Upper lobe of left lung (tissue), 6 donors: Measurements from ENCODE around the gene SAMD4A. TPM values are rescaled to one million over a fixed set of nuclear protein-coding genes. Genes with fewer than 3 reads are reported as not detected.
A peak's percentile ranks its signal among the peaks of the same experiment; 100 is the strongest.

Experiments
- ATAC-seq, 2 donors: fragments of 200-7000 bp; cut with Tn5 transposase; one replicate each; pipeline ENCODE4 v1.9.1; 2022; ENCODE audit warnings: mild to moderate bottlenecking in 2 of 2, moderate library complexity in 2 of 2; ENCODE audit not compliant: low FRiP score in 2 of 2
- DNase-seq, 2 donors: peaks; one replicate each; pipeline ENCODE4 v3.0.0-alpha.2; 2019 to 2020
- H3K27ac ChIP-seq, 4 donors: fragments of 200-600 bp; sonication (generic); one replicate each; pipeline ENCODE4 v1.5.1; 2016 to 2019
- H3K27me3 ChIP-seq, 4 donors: fragments of 200-600 bp; sonication (generic); one replicate each; pipeline ENCODE4 v1.5.1; 2017 to 2019
- H3K36me3 ChIP-seq, 4 donors: fragments of 200-600 bp; sonication (generic); one replicate each; pipeline ENCODE4 v1.5.1; 2016 to 2019
- H3K4me1 ChIP-seq, 4 donors: fragments of 200-600 bp; sonication (generic); one replicate each; pipeline ENCODE4 v1.5.1; 2018 to 2019
- H3K4me3 ChIP-seq, 4 donors: fragments of 200-600 bp; sonication (generic); one replicate each; pipeline ENCODE4 v1.5.1; 2017 to 2019; ENCODE audit warnings: mild to moderate bottlenecking in 2 of 4, moderate library complexity in 1 of 4
- H3K9me3 ChIP-seq, 4 donors: fragments of 200-600 bp; sonication (generic); one replicate each; pipeline ENCODE4 v1.5.1; 2018 to 2019
- CTCF ChIP-seq, 6 experiments: fragments of 450-650 bp in 4 of 6; fragments of 200-600 bp in 2 of 6; sonication (generic) in 2 of 6; IDR thresholded peaks; one replicate each; pipeline ENCODE4 v1.5.1; 2016 to 2019; ENCODE audit warnings: antibody characterized with exemption in 6 of 6
- EP300 ChIP-seq, 4 donors: sonication (generic); formaldehyde crosslinking; IDR thresholded peaks; one replicate each; pipeline ENCODE4 v1.5.1; 2017; ENCODE audit warnings: antibody characterized with exemption in 4 of 4, control low read depth in 2 of 4
- POLR2A ChIP-seq, 4 donors: fragments of 450-650 bp; IDR thresholded peaks; one replicate each; pipeline ENCODE4 v1.5.1; 2016 to 2017; ENCODE audit warnings: antibody characterized with exemption in 4 of 4, mild to moderate bottlenecking in 2 of 4
- POLR2AphosphoS5 ChIP-seq, 2 donors: sonication (generic); formaldehyde crosslinking; IDR thresholded peaks; one replicate each; pipeline ENCODE4 v1.5.1; 2017; ENCODE audit warnings: antibody characterized with exemption in 2 of 2
- WGBS, 2 donors: methylation state at CpG; one replicate each; pipeline ENCODE4 v1.1.5; 2017 to 2018; 5-methylcytosine and 5-hydroxymethylcytosine counted together
- total RNA-seq, 6 donors: library from RNA; depleted of rRNA in 4 of 6; stranded (reverse); fragments of >200 nt in 4 of 6; gene quantifications; one replicate each; pipeline versions ENCODE4 v1.1.0 to v1.2.1, GENCODE V29; 2016 to 2021
- donor health status: DM: no; HTN: no; CAD: no; lungs with moderate emphysema.
- donor health status: DM: no; HTN: yes; CAD: no; lungs with severe emphysema.

The SAMD4A gene
- total RNA-seq, 6 donors from 2014 or later: 26.0 to 68.3 (median 37.0) TPM

GRCh38 chr14:54782751-54783659 is 216.1 kb downstream of the SAMD4A start:
- Histone ChIP-seq H3K27ac (peak overlapping the region in 1 of 4 donors; percentile 44), H3K9me3 (no peaks in the 10 kb centered on the region), H3K4me1 (peaks cover 0 to 20% (median 7%) of the 10 kb centered on the region in 4 donors), H3K27me3 (no peaks in the 10 kb centered on the region), H3K4me3 (peak overlapping the region in 1 of 4 donors; percentile 8), H3K36me3 (peaks cover 0 to 64% (median 14%) of the 10 kb centered on the region in 4 donors)
- WGBS, 2 donors: 64 to 77% methylated on average over 14 of the region's 14 CpGs
- DNase-seq: peak in 1 of 2 donors; percentile 31
- peak in 1 of 2 donors; percentile 60 for ATAC-seq
- peak in 2 of 6 experiments; percentile 12 to 15 for TF ChIP-seq CTCF (IDR thresholded peaks at IDR 0.05)
- TF ChIP-seq POLR2A (IDR thresholded peaks at IDR 0.05): no peak
- TF ChIP-seq POLR2AphosphoS5 (IDR thresholded peaks at IDR 0.05): no peak

GRCh38 chr14:54783660-54784015 is 216.7 kb downstream of the SAMD4A start:
- no peak for ATAC-seq
- TF ChIP-seq CTCF (IDR thresholded peaks at IDR 0.05) (no peak), EP300 (IDR thresholded peaks at IDR 0.05) (no peak), POLR2AphosphoS5 (IDR thresholded peaks at IDR 0.05) (no peak), POLR2A (IDR thresholded peaks at IDR 0.05) (no peak)
- peaks cover 0 to 69% (median 14%) of the 10 kb centered on the region in 4 donors for H3K36me3 ChIP-seq

GRCh38 chr14:54784060-54784459 is 217.1 kb downstream of the SAMD4A start:
- no peaks in the 10 kb centered on the region for H3K9me3 ChIP-seq
- H3K4me3 ChIP-seq: no peak overlapping the region
- no peaks in the 10 kb centered on the region for H3K27me3 ChIP-seq
- WGBS, 2 donors: 89 to 92% methylated on average over 4 to 6 of the region's 6 CpGs
- TF ChIP-seq POLR2A (IDR thresholded peaks at IDR 0.05) (no peak), EP300 (IDR thresholded peaks at IDR 0.05) (no peak), CTCF (IDR thresholded peaks at IDR 0.05) (no peak), POLR2AphosphoS5 (IDR thresholded peaks at IDR 0.05) (no peak)
- ATAC-seq (no peak), DNase-seq (no peak)
- H3K36me3 ChIP-seq: peaks cover 0 to 69% (median 16%) of the 10 kb centered on the region in 4 donors
- no peak overlapping the region for H3K27ac ChIP-seq
- H3K4me1 ChIP-seq: peaks cover 0 to 10% (median 0%) of the 10 kb centered on the region in 4 donors

More at GRCh38 chr14:54783660-54784015, 216.7 kb downstream of the SAMD4A start:
- H3K27me3 ChIP-seq: no peaks in the 10 kb centered on the region
- H3K27ac ChIP-seq: no peak overlapping the region
- DNase-seq: no peak
- WGBS, 2 donors: 93 to 94% methylated on average over 4 to 5 of the region's 5 CpGs
- no peaks in the 10 kb centered on the region for H3K9me3 ChIP-seq
- H3K4me1 ChIP-seq: peaks cover 0 to 14% (median 1%) of the 10 kb centered on the region in 4 donors
- H3K4me3 ChIP-seq: no peak overlapping the region

GRCh38 chr14:54784657-54785056 is 217.7 kb downstream of the SAMD4A start:
- DNase-seq: no peak
- TF ChIP-seq POLR2AphosphoS5 (IDR thresholded peaks at IDR 0.05) (no peak), EP300 (IDR thresholded peaks at IDR 0.05) (no peak), CTCF (IDR thresholded peaks at IDR 0.05) (no peak), POLR2A (IDR thresholded peaks at IDR 0.05) (no peak)
- Histone ChIP-seq H3K27me3 (no peaks in the 10 kb centered on the region), H3K4me3 (no peak overlapping the region), H3K36me3 (peaks cover 0 to 69% (median 22%) of the 10 kb centered on the region in 4 donors), H3K9me3 (no peaks in the 10 kb centered on the region), H3K4me1 (peaks cover 0 to 10% (median 0%) of the 10 kb centered on the region in 4 donors), H3K27ac (peak overlapping the region in 1 of 4 donors; percentile 18)
- no peak for ATAC-seq
- WGBS, 2 donors: 81 to 100% methylated on average over 2 to 4 of the region's 4 CpGs
